H1 (cell line): Measurements from ENCODE around the gene TCIRG1. TPM values are rescaled to one million over a fixed set of nuclear protein-coding genes. Genes with fewer than 3 reads are reported as not detected.

ENCODE experiments used
- CREB1 ChIP-seq: IDR thresholded peaks from 2 replicates; pipeline ENCODE4 v1.6.1; 2012; ENCODE audit warnings: inconsistent platforms
- MAX ChIP-seq: IDR thresholded peaks from 2 replicates; pipeline ENCODE4 v1.6.1; 2012; ENCODE audit warnings: inconsistent platforms
- POLR2AphosphoS5 ChIP-seq: IDR thresholded peaks from 2 replicates; pipeline ENCODE4 v1.6.1; 2011; ENCODE audit warnings: low read depth, low read length
- SAP30 ChIP-seq: fragments of 300-600 bp; sonication (generic); IDR thresholded peaks from 2 replicates; pipeline ENCODE4 v1.7.1; 2012; ENCODE audit warnings: low read length, moderate library complexity, mild to moderate bottlenecking, inconsistent platforms; ENCODE audit not compliant: insufficient read depth, insufficient replicate concordance
- polyA plus RNA-seq, 7 experiments: library from polyadenylated mRNA; depleted of rRNA in 3 of 7; stranded (reverse) in 5 of 7; unstranded in 2 of 7; fragments of >200 nt in 5 of 7; fragments of 200-250 nt in 2 of 7; gene quantifications; 1 replicate in 5 of 7; 2 replicates in 1 of 7; 4 replicates in 1 of 7; pipeline versions ENCODE4 v1.2.1 to v1.2.3, GENCODE V29; 2011 to 2013; ENCODE audit warnings: missing spikeins in 2 of 7, mixed read lengths in 2 of 7
- total RNA-seq: library from RNA; stranded (reverse); fragmentation: NEBNext Ultra II Directional; extraction: Animal tissue kit (Norgen Biotek cat#: 25700); gene quantifications from 2 replicates; pipeline ENCODE4 v1.2.1, GENCODE V29; 2021
- TF ChIP-seq, protein P1 (sequence below): IDR thresholded peaks from 2 replicates; pipeline ENCODE4 v1.6.1; 2011; ENCODE audit warnings: low read length, improper control_type of control experiment

Gene TCIRG1
- total and polyA plus RNA-seq, 2 of the 8 experiments (the other 6 are each of a cell fraction or from before 2014, with no cell fraction given) = 25.3 to 39.6 TPM

DNA sequence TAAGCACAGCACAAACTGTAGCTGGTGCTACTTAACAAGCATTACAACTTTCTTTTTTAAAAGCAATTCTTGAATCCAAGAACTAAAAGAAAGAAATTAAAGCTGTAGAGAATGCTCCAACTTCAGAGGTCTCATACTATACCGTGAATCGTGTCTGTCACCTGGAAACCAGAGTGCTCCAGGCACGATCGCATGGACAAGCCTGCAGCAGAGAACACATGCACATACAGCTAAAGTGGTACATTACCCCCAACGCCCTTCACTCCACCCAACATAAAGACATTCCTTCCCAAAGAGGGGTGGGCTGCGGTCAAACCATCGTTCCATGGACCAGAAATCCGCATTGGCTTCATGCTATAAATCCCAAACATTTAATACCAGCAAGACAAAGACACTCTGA lies 50.9 kb downstream of the TCIRG1 start (continued):
- TF ChIP-seq SAP30 = no peak
- no peak for TF ChIP-seq POLR2AphosphoS5
- TF ChIP-seq, protein P1, sequence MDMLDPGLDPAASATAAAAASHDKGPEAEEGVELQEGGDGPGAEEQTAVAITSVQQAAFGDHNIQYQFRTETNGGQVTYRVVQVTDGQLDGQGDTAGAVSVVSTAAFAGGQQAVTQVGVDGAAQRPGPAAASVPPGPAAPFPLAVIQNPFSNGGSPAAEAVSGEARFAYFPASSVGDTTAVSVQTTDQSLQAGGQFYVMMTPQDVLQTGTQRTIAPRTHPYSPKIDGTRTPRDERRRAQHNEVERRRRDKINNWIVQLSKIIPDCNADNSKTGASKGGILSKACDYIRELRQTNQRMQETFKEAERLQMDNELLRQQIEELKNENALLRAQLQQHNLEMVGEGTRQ = no peak
- TF ChIP-seq CREB1 = no peak
- TF ChIP-seq MAX = no peak
